Erythroblast (primary cell): Measurements from ENCODE around the gene OPTC.

Experiments
- GATA1 ChIP-seq: IDR thresholded peaks from 2 replicates; pipeline ENCODE4 v1.6.1; 2011; ENCODE audit warnings: low read depth, mild to moderate bottlenecking, control low read depth, low read length, moderate library complexity
- POLR2A ChIP-seq: IDR thresholded peaks from 2 replicates; pipeline ENCODE4 v1.6.1; 2011; ENCODE audit warnings: mild to moderate bottlenecking, low read length

GRCh38 chr1:203512517-203512847 is 18.5 kb downstream of the OPTC start:
- no peak for TF ChIP-seq POLR2A
- no peak for TF ChIP-seq GATA1
